HG02588 (cell line): ENCODE measurements around the gene BANK1.

ENCODE experiments used
- ATAC-seq: cut with Tn5 transposase; IDR thresholded peaks from one replicate; pipeline ENCODE4 v1.9.1; 2021; ENCODE audit warnings: mild to moderate bottlenecking, moderate library complexity; ENCODE audit not compliant: unreplicated experiment

Gene BANK1

DNA sequence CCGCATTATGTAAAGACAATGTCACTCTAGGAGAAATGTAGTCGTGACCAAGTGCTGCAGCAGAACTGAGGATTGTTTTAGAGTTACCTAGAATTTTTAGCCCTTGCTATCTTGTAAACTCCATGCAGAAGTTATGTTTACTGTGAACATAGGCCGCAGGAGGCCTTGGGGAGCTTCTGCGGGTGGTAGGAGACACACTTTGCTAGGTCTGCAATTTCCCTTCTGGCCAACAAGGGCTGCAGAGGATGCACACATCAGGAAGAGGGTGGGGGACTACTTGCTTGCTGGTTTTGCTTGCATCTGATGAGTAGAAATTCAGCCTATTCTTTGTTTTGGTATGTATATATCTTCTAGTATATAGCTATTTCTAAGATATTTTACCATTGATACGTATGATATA lies 23.1 kb downstream of the BANK1 start:
- ATAC-seq, result no peak

DNA sequence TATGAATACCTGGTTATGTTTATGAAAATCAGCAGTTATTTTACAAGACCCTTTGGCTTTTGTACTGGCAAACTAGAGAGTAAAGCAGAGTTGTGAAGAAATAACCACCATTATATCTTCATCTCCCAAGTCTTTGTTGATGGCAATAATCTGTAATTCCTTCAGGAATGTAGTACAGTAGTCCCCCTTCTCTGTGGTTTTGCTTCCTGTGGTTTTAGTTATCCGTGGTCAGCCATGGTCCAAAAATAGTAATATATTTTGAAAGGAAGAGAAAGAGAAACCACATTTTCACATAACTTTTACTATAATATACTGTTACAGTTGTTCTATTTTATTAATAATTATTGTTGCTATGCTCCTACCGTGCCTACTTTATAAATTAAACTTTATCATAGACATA lies 27.8 kb downstream of the BANK1 start:
- ATAC-seq, result no peak

DNA sequence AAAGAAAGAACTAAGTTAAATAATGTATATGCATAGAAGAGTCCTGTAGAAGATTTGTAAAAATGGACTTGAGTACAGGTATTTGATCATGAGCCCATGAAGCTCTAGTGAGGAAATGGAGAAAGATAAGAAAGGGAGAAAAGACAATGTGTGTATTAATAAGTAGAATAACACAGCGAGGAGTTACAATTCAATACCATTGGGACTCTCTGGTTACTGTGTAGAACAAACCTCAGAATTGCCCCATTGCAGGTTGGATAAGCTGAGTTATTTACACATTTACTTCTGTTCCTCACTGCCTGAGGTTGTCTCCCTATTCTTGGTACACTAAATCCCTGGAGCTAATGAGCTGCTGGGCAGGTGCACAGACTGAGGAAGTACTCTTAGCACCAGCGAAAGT lies 33.3 kb downstream of the BANK1 start:
- ATAC-seq, result no peak

DNA sequence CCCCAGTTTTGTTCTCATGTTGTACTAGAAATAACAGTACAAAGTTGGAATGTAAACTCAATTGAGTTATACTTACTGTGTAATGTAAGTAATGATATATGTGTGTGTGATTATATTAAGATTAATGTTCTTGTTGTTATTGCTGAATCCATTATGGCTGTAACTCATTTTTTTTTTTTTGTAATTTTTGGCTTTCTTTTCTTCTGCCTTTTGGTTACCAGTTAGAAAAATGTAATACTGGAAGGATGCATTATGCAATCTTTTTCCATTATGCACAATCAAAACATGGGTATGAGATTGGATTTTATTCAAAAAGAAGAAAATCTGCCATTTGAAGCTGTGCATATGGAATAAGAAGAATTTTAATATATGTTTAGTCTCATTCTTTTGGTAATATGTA lies 34.0 kb downstream of the BANK1 start:
- no peak for ATAC-seq

DNA sequence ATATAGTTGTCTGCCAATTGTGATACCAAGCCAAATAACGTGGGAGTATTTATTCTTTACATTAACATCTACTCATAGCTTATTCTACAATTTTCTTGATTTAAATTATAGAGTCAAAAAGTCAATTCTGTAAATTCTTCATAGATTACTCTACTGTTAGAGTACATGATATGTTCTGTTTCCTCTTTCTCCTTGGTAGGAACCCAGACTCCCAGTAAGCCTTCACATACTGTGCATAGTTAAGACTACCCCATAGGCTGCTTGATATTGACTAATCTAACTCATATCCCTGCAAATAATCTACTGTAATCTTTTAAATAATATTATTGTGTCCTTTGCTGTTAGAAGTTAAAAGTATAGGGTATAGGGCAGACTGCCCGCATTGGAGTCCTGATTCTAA lies 35.4 kb downstream of the BANK1 start:
- ATAC-seq, result no peak

DNA sequence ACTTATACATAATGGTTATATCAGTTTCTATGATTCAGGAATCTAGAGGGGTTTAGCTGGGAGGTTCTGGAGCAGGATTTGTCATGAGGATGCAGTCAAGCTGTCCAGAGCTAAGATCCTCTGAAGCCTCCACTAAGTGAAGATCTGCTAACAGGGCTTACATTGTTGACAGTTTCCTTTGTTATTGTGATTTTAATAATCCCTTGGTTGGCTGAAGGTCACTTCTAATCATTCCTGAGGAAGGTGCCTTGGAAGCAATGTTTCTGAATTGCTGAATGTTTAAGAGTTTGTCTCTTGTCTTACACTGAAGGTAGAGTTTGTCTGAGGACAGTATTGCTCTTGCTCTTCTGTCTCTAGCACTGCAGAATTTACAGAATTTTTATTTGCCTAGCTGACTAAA lies 41.3 kb downstream of the BANK1 start:
- ATAC-seq, result no peak

DNA sequence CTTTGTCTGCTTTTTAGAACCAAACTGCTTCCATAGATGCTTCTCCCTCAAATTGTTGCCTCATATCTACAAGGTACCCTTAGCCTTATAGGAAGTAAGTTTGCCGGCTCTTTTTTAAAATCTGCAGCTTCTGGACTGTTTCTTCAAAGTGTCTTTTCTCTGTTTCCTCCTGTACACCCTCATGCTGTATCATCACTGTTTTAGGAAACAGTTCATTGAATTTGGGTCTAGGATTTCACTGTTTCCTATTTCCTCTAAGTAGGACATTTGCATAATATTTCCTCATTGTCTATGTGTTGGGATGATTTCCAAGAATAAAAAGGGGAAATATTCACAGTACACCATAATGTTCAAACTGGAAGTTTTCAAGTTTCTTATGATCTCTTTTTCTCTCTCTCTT lies 43.0 kb downstream of the BANK1 start:
- ATAC-seq, result no peak

DNA sequence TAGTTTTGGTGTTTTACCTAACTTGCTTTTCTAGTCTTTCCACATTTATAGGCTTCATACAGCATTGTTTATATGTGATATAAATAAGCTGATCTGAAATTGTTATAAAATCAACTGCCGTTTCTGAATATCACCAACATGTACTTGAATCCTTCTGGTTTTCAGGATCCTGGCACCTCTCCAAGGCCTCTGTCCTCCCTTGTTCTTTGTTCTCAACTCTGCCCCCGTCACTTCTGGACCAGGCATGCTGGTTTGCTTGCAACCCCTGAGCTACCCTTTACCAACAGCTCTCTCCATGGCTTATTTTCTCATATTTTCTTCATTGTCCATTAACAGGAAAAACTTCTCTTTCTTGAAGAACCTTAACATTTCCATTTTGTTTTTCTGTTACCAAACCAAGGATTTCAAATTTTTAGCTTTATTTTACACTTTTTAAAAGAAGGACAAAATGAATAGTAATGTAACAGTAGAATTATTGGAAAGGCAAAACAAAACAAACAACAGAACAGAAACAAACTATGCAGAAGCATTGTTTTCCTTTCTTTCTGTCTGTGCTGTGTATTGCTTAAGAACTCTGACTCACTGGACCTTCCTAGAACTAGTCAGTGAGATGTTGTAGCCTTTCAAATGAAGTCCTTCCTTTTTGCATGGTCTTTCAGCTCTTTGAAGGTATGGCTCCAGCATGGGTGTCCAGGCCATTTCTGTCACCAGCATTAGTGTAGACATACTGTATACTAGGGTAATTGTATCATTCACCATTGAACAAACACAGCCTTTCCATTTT lies 44.8 kb downstream of the BANK1 start:
- ATAC-seq, result no peak

DNA sequence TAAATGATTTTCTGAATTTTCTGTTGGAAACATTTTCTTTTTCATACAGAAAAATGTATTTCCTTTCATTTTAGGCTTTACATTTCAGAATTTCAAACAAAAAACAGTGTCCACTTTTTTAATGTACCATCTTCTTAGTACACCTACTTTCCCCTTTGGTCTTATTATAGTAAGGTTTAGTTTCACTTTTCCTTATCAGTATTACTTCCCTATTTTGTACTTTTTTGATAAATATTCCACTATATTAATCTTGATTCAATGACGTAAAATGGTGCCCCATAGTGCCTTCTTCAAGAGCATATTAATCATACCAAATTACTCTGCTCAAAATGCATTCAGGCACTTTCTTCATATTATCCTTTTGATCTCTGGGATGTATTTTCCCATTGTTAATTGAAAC lies 52.5 kb downstream of the BANK1 start:
- ATAC-seq, result no peak

DNA sequence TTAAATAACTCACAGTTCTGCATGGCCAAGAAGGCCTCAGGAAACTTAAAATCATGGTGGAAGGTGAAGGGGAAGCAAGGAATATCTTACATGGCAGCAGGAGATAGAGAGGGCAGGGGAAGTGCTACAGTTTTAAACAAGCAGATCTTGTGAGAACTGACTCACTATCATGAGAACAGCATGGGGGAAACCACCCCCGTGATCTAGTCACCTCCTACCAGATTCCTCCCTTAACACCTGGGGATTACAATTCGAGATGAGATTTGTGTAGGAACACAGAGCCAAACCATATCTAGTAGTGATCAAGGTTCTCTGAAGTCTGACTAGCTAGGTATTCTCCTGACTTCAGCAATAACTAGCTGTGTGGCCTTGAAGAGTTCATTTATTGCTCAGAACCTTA lies 56.0 kb downstream of the BANK1 start:
- ATAC-seq, result no peak

DNA sequence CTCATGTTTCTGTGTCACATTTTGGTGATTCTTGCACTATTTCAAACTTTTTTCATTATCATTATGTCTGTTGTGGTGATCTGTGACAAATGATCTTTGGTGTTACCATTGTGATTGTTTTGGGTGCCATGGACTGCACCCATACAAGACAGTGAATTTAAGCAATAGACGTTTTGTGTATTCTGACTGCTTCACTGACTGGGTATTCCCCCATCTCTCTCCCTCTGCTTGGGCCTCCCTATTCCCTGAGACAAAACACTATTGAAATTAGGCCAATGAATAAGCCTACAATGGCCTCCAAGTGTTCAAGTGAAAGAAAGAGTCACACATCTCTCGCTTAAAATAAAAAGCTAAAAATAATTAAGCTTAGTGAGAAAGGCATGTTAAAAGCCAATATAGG lies 60.2 kb downstream of the BANK1 start:
- peak; percentile 44 for ATAC-seq

DNA sequence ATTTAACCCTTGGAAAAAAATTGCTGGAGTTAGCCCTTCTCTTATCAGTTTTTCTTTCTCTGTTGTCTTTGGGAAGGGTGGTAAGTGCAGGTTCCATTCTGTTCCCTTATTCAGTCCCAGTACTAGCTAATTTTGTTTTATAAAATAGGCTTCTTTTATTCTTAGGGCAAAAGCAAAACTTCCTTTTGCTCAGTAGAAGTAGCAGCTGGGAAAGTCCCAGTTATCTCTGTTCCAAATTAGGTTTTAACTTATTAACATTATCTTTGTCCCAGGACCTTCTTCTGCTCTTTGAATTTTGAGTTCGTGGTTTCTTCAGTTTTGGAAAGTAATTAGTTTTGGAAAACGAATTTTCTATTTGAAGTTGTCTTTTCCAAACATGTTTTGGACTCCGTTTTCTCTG lies 61.1 kb downstream of the BANK1 start:
- no peak for ATAC-seq

DNA sequence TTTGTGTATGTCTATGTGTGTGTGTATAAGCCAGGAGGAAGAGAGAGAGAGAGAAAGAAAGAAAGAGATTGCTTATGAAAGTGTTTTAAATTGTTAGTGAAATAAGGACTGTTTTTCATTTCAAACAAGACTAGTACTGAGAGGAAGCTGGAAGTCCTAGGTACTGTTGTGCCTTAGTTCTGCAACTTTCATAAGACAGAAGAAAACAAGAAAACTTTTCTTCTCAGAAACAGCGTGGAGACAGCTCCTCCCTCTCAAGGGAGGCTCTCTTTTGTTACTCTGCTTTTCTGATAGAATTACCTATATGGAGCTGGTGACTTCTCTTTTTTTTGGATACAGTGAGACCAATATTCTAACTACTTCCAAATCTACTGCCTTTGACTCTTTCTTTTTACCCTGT lies 62.5 kb downstream of the BANK1 start:
- peak; percentile 67 for ATAC-seq

DNA sequence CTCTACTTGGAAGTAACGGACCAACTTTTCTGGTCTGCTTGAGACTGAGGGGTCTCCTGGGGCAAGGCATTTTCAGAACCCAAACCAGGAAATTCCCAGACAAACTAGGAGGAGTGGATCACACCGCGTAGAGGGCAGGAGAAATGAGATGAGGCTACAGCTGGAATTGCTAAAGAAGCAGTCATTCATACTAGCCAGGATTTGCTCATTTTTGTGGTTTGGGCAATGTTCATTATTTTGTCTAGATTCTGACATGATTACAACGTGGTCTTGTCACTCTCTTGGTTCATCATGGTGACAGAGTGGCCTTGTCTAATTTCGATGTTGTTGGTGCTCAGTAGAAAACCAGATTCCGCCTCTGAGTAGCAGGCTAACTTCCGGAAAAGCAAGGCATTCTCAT lies 63.2 kb downstream of the BANK1 start:
- no peak for ATAC-seq

DNA sequence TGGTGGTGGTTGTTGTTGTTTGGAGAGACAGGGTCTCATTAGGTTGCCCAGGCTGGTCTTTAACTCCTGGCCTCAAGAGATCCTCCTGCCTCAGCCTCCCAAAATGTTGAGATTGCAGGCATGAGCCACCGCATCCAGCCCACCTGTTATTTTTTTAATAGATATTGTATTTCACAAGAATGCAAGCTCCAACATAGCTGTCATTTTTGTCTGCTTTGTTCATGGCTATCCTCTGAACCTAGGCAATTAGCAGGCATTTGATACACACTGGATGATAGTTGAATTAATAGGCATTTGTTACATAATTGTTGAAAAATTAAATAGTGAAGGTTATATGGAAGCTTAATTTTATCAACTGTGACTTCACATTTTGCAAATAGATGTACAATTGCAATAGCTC lies 64.7 kb downstream of the BANK1 start:
- no peak for ATAC-seq

DNA sequence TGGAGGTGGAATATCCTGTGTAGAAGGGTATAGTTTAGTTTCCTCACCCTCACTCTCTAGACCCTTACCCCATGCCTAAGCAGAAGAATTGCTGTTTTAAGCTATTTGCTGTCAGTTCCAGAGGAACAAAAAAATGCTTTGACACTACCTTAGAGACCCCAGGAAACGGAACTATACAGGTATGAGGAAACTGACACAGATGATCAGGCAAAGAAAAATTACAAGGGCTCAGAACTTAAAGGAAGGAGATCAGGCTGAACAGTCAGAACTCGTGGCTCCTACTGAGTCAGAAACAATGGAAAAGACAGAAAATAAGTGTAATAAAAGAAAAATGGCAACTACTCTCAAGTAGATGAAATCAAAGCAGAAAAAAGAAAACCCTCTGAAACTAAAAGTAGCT lies 65.6 kb downstream of the BANK1 start:
- ATAC-seq, result no peak

DNA sequence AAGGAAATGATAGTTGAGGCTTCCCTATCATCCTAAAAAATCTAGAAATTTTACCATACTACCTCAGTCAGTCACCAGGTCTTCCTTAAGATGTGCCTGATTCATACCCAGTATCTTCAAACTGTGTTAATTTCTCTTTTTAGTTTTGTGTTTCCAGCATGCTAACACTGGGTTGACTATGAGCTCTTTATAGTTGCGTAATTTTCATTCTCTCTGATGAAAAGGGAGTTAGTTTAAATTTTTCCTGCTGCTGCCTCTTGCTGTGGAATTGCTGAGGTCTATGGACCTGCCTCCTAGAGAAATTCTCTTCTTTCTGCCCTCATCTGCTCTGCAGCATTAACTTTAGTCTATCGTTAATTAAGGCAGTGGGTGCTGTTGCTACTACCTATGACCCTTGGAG lies 66.6 kb downstream of the BANK1 start:
- ATAC-seq, result no peak

DNA sequence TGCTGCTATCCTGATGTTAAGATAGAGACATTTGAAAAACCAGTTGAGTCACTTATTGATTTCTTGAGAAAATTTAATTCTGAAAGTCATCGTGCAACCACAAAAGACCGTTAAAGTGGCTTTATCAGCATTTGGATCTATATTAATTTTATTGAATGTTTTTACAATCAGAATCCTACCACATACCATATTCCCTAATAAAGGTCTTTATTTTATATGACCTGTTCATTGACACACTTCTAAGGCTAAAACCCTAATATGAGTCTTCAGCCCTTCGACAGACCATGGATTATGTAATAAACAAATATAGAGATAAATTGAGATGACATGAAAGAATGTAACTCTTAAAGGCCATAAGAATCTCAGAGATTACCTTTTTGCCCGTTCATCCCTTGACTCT lies 68.1 kb downstream of the BANK1 start:
- ATAC-seq, result no peak

DNA sequence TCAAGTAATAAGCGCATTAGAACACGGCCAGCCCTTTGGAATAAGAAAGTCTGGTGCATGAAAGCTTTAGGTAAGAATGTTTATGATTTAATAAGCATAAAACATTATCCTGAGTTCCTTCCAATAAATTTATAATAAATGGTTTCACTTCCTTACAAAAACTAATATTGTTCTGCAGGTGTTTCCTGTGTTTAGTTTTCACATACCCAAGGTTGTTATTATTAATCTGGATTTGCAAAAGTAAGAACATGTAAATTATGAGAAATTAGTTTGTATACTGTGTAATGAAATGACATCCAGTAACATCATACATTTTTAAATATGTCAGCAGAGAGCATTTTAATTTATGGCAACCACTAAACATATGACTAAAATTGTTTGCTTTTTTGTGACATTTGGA lies 72.1 kb downstream of the BANK1 start:
- ATAC-seq, result no peak

DNA sequence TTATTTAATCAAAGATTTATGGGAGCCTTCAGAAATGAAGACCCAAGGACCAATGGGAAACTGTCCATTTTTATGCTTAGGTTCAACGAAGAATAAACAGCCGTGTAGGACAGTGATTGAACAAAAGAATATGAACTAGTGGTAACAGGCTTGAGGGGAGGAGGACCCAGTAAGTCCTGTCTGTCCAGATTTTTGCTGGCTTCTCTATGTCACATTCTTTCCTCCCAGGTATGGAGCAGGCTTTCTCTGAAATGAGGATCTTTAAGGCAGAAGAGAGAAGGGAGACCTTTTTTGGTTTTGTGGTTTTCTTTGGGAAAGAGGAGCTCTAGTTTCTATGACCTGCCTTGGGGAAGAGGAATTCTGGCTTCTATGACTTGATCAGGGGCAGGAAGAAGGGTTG lies 74.1 kb downstream of the BANK1 start:
- ATAC-seq, result no peak

DNA sequence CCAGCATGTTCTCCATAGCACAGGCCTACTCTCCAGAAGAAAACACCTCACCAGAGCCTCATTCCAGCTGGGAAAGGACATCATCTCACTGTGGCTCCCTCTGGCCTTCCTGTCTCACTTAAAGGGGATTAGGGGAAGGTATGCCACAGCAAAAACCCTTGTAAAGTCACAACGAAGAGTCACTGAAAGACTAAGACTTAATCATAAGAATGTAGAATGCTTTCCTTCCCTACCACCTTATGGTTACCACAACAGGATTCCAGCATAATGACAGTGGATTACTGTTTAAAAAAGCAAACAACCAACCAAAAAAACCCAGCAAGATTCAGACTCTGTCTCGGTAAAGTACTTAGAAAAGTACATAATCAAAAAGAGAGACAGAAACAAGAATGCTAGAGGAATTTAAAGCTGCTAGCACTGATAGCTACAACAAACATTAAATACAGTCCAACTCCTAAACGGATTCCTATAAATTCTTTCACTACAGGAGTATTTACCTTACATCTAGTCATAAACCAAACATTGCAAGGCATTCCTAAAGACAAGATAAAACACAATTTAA lies 75.1 kb downstream of the BANK1 start:
- no peak for ATAC-seq

DNA sequence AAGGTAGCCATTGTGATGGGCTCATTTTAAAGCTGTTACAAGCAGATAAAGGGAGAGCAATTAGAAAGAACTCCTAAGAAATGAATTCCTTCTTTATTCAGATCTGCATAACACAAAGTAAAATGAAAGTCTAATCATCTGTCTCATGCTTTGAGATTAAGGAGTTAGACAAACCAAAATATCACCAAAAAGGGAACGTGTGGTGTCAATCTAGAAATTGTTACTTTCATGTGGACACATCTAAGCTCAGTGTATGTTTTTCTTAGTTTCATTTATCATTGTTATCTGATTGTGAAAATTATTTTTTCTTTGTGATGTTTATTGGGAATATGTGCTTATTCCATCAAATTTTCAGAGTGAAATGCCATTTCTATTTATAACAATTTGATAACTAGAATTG lies 80.3 kb downstream of the BANK1 start:
- no peak for ATAC-seq
